Measurements from ENCODE around the gene INPPL1. TPM values are rescaled to one million over a fixed set of nuclear protein-coding genes. Genes with fewer than 3 reads are reported as not detected.

Gene INPPL1
- total and polyA plus RNA-seq, 10 of the 15 experiments (the other 5 are each of a cell fraction or from before 2014, with no cell fraction given), result 0.47 to 116 (median 43.4) TPM

- 93% methylated on average over 1 of the region's 1 CpG for WGBS (ENCODE audit: insufficient coverage, insufficient replicate concordance, low lambda C conversion rate, missing lambda C conversion rate)
- no peak for DNase-seq (ENCODE audit: low read depth, low spot score)
- H2AFZ ChIP-seq (ENCODE audit: control insufficient read depth, low read depth, low read length), result no peak overlapping the region
- SMC1A ChIA-PET (ENCODE audit: uncharacterized antibody, unreplicated experiment), result no interaction called here
- no peak overlapping the region for H3K4me3 ChIP-seq
- H3K27ac ChIP-seq (ENCODE audit: control insufficient read depth, insufficient read depth), result no peak overlapping the region
- in situ Hi-C loops (cut with MboI) (no loop called here), intact Hi-C loops (cut with micrococcal nuclease; ENCODE audit: unreplicated experiment) (loop anchor here (5.0 kb wide), 1 partner anchor 160 kb away; the partner anchor contains the start of gene CLPB)
- no TSS peak for BruUV-seq (replicated peaks)
- TF ChIP-seq ZNF622 (IDR thresholded peaks at IDR 0.05), result no peak
- no peak for TF ChIP-seq MEF2B (IDR thresholded peaks at IDR 0.05; ENCODE audit: partially characterized antibody, poor library complexity, severe bottlenecking)
- no peak for TF ChIP-seq PAX8 (IDR thresholded peaks at IDR 0.05)
- no peak for TF ChIP-seq ETV6 (conservative IDR thresholded peaks at IDR 0.05 in 1 of 2, IDR thresholded peaks at IDR 0.05 in 1 of 2; ENCODE audit: borderline replicate concordance in 1 of 2, low read depth in 1 of 2)
- no peak for ATAC-seq
- no peak overlapping the region for H3K9ac ChIP-seq (ENCODE audit: control insufficient read depth, insufficient read depth, low read length)
- no peaks in the 10 kb centered on the region for H3K36me3 ChIP-seq (ENCODE audit: control insufficient read depth in 2 of 2, insufficient read depth in 2 of 2, low read length in 1 of 2)
- no peaks in the 10 kb centered on the region for H3K79me2 ChIP-seq (ENCODE audit: control insufficient read depth, insufficient read depth, low read length)
- CTCF ChIA-PET, result interaction anchor here (1.2 to 1.6 kb wide), 2 partner anchors 34 to 142 kb away, joined by 3 to 4 read pairs; no protein-coding TSS in a partner anchor
- POLR2A ChIA-PET, result no interaction called here
- H3K4me2 ChIP-seq (ENCODE audit: control insufficient read depth, insufficient read depth), result no peak overlapping the region
- H3K9me3 ChIP-seq (replicated peaks; ENCODE audit: control insufficient read depth, insufficient read depth, low read length), result no peaks in the 10 kb centered on the region; the same call in 2 of the 3 replicates
- RAD21 ChIA-PET (ENCODE audit: unreplicated experiment), result no interaction called here
- no peaks in the 10 kb centered on the region; a peak in 1 of 4 replicates for H3K27me3 ChIP-seq (replicated peaks in 1 of 2; ENCODE audit: control insufficient read depth in 2 of 2, insufficient read depth in 2 of 2, low read length in 1 of 2)
- H3K4me1 ChIP-seq (ENCODE audit: control insufficient read depth, insufficient read depth, low read length), result peaks cover 2% of the 10 kb centered on the region; the same call in 1 of the 2 replicates
- H4K20me1 ChIP-seq (ENCODE audit: control insufficient read depth, insufficient read depth), result no peaks in the 10 kb centered on the region
- no peak for FAIRE-seq
Measured at GRCh38 chr11:72271980-72272379, 47.4 kb downstream of the INPPL1 start.

- SMC1A ChIA-PET (ENCODE audit: uncharacterized antibody, unreplicated experiment), result no interaction called here
- Histone ChIP-seq H4K20me1 (ENCODE audit: control insufficient read depth, insufficient read depth) (no peaks in the 10 kb centered on the region), H2AFZ (ENCODE audit: control insufficient read depth, low read depth, low read length) (no peak overlapping the region), H3K4me2 (ENCODE audit: control insufficient read depth, insufficient read depth) (no peak overlapping the region), H3K4me3 (no peak overlapping the region), H3K79me2 (ENCODE audit: control insufficient read depth, insufficient read depth, low read length) (no peaks in the 10 kb centered on the region), H3K4me1 (ENCODE audit: control insufficient read depth, insufficient read depth, low read length) (0 out of 2 replicates have a peak, but pooled peaks cover 2% of the 10 kb centered on the region), H3K9me3 (replicated peaks; ENCODE audit: control insufficient read depth, insufficient read depth, low read length) (no peaks in the 10 kb centered on the region; the same call in 2 of the 3 replicates), H3K36me3 (ENCODE audit: control insufficient read depth in 2 of 2, insufficient read depth in 2 of 2, low read length in 1 of 2) (no peaks in the 10 kb centered on the region), H3K27me3 (replicated peaks in 1 of 2; ENCODE audit: control insufficient read depth in 2 of 2, insufficient read depth in 2 of 2, low read length in 1 of 2) (no peaks in the 10 kb centered on the region; a peak in 1 of 4 replicates), H3K9ac (ENCODE audit: control insufficient read depth, insufficient read depth, low read length) (no peak overlapping the region), H3K27ac (ENCODE audit: control insufficient read depth, insufficient read depth) (no peak overlapping the region)
- BruUV-seq (replicated peaks), result no TSS peak
- CTCF ChIA-PET, result no interaction called here
- no peak for FAIRE-seq
- intact Hi-C loops (cut with micrococcal nuclease; ENCODE audit: unreplicated experiment) (loop anchor here (5.0 kb wide), 1 partner anchor 158 kb away; the partner anchor contains the start of gene CLPB), in situ Hi-C loops (cut with MboI) (no loop called here)
- POLR2A ChIA-PET, result no interaction called here
- DNase-seq (ENCODE audit: low read depth, low spot score), result no peak
- 74% methylated on average over 6 of the region's 6 CpGs for WGBS (ENCODE audit: insufficient coverage, insufficient replicate concordance, low lambda C conversion rate, missing lambda C conversion rate)
- no peak for ATAC-seq
- RAD21 ChIA-PET (ENCODE audit: unreplicated experiment), result no interaction called here
- TF ChIP-seq CHD1 (IDR thresholded peaks at IDR 0.05; ENCODE audit: low read depth, low read length), result no peak
- no peak for TF ChIP-seq MEF2B (IDR thresholded peaks at IDR 0.05; ENCODE audit: partially characterized antibody, poor library complexity, severe bottlenecking)
- no peak for TF ChIP-seq IKZF2 (IDR thresholded peaks at IDR 0.05)
- TF ChIP-seq YBX1 (IDR thresholded peaks at IDR 0.05), result no peak
- TF ChIP-seq SIX5 (IDR thresholded peaks at IDR 0.05; ENCODE audit: low read depth, low read length, severe bottlenecking), result no peak
- no peak for TF ChIP-seq TAF1 (IDR thresholded peaks at IDR 0.05; ENCODE audit: borderline replicate concordance, low read depth, low read length)
- TF ChIP-seq STAT1 (conservative IDR thresholded peaks at IDR 0.05), result no peak
- no peak for TF ChIP-seq SRF (IDR thresholded peaks at IDR 0.05; ENCODE audit: low read depth in 2 of 2, low read length in 2 of 2)
- no peak for TF ChIP-seq BCL11A (IDR thresholded peaks at IDR 0.05; ENCODE audit: low read depth, low read length)
- TF ChIP-seq MAX (IDR thresholded peaks at IDR 0.05; ENCODE audit: low read depth, low read length), result no peak
- TF ChIP-seq LARP7 (IDR thresholded peaks at IDR 0.05), result no peak
- TF ChIP-seq NKRF (conservative IDR thresholded peaks at IDR 0.05), result no peak
- no peak for TF ChIP-seq CBFB (IDR thresholded peaks at IDR 0.05; ENCODE audit: low read depth)
Measured at GRCh38 chr11:72274435-72274834, 49.9 kb downstream of the INPPL1 start.
